D721Med (cell line): ENCODE results near the gene GPATCH8.
"Not testable (repeated sequence)": the region's sequence is repeated elsewhere in the genome, so short reads cannot be mapped to it uniquely, and the experiment has no call there.

Source experiments
- DNase-seq: peaks from one replicate; pipeline ENCODE4 v3.0.0; 2011; ENCODE audit warnings: low spot score; ENCODE audit not compliant: insufficient read length
- FAIRE-seq: peaks from 2 replicates; lab custom pipeline; 2011; peaks lifted over from hg19 to GRCh38; lab: Jason Lieb, UNC
- CTCF ChIP-seq: IDR thresholded peaks from 2 replicates; pipeline ENCODE4 v1.5.1; 2012; ENCODE audit warnings: mild to moderate bottlenecking, control low read depth; ENCODE audit not compliant: insufficient read depth; ENCODE audit errors: missing control alignments

The GPATCH8 gene

GRCh38 chr17:44523672-44523972, 20.4 kb upstream of the GPATCH8 start:
- FAIRE-seq (no peak), DNase-seq (no peak)
- TF ChIP-seq CTCF: no peak

- FAIRE-seq (no peak), DNase-seq (peak; percentile 41)
- peak; percentile 76 for TF ChIP-seq CTCF
Measured at GRCh38 chr17:44522883-44523671, 19.9 kb upstream of the GPATCH8 start.

- no peak for FAIRE-seq
Measured at GRCh38 chr17:44518032-44518431, 14.8 kb upstream of the GPATCH8 start.

GRCh38 chr17:44511241-44512134, 8.3 kb upstream of the GPATCH8 start:
- FAIRE-seq, DNase-seq: not testable (repeated sequence)
- peak; percentile 3 for TF ChIP-seq CTCF

More at GRCh38 chr17:44518032-44518431, 14.8 kb upstream of the GPATCH8 start:
- no peak for DNase-seq
- TF ChIP-seq CTCF: no peak

GRCh38 chr17:44506939-44507604, 3.9 kb upstream of the GPATCH8 start:
- not testable (repeated sequence) for FAIRE-seq, DNase-seq

GRCh38 chr17:44502598-44503146, 534 bp downstream of the GPATCH8 start:
- DNase-seq (no peak), FAIRE-seq (no peak)
- peak; percentile 23 for TF ChIP-seq CTCF

GRCh38 chr17:44501866-44502375, 1.3 kb downstream of the GPATCH8 start:
- no peak for DNase-seq
- no peak for TF ChIP-seq CTCF
- no peak for FAIRE-seq
